GM12801 (cell line): ENCODE results near the gene NFAM1.

ENCODE experiments used
- TF ChIP-seq, protein P1 (sequence below): IDR thresholded peaks from one replicate; pipeline ENCODE4 v1.5.1; 2011; ENCODE audit warnings: control low read depth; ENCODE audit not compliant: insufficient read length; ENCODE audit errors: extremely low read depth

Gene NFAM1

DNA sequence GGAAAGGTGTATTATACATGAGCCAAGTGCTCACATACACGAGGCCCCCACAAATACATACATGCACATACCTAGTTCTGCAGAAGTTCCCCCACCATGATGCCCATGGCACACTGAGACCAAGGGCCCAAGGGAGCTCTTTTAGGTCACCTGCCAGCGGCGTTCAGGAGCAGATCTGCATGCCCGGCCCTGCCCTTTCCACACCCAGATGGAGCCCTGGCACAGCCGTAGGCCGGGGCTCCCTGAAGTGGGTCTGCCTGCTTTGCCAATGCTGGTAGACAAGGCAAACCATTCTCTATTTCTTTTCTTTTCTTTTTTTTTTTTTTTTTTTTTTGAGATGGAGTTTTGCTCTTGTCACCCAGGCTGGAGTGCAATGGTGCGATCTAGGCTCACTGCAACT is 21.5 kb downstream of the NFAM1 start:
- TF ChIP-seq, protein P1, sequence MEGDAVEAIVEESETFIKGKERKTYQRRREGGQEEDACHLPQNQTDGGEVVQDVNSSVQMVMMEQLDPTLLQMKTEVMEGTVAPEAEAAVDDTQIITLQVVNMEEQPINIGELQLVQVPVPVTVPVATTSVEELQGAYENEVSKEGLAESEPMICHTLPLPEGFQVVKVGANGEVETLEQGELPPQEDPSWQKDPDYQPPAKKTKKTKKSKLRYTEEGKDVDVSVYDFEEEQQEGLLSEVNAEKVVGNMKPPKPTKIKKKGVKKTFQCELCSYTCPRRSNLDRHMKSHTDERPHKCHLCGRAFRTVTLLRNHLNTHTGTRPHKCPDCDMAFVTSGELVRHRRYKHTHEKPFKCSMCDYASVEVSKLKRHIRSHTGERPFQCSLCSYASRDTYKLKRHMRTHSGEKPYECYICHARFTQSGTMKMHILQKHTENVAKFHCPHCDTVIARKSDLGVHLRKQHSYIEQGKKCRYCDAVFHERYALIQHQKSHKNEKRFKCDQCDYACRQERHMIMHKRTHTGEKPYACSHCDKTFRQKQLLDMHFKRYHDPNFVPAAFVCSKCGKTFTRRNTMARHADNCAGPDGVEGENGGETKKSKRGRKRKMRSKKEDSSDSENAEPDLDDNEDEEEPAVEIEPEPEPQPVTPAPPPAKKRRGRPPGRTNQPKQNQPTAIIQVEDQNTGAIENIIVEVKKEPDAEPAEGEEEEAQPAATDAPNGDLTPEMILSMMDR, result no peak

DNA sequence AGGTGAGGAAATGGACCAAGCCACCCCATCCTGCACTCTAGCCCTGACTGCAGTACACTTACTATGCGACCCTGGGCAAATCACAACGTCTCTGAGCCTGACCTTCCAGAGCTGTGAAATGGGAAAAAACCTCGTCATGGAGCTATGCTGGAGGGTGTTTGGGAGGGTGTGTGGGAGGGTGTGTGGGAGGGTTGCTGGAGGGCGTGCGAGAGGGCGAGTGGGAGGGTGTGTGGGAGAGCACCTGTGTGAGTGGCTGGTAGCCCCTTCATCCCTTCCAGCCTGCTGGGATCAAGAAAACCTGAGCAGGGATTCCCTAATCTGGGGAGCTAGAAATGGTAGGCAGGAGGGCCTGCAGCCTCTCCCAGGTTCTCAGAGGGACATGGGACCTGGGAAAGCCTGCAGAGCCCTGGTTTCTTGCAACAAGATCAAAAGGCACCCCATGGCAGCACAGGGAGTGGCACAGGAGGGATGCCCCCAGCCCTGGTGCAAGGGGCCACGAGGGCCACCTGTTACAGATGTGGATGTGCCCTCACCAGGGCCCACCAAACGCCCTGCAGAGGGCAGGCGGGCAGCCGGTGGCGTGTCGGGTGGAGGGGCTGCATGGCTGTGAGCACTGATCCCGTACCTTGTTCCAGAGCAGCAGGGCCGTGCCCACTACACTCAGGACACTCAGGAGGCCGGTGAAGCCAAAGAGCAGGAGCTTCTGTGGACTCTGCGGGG is 23.2 kb downstream of the NFAM1 start:
- TF ChIP-seq, protein P1, result no peak

DNA sequence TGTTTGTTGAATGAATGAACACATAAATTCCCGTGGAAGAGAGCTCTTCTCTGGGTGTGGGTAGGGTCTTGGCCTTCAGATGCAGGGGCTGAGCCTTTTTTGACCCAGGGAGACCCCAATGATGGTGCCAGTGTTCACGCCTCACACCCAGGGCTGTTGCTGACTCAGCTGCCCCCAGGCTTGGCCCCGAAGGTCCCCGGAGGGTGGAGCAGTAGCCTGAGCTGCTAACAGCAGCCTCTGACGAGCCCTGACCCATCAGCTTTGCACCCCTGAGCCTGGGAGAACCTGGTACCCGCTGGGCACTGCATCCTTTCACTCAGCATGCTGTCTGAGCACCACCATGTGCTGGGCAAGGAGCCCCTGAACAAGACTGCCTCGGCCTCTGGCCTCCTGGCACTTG is 23.9 kb downstream of the NFAM1 start:
- TF ChIP-seq, protein P1, result no peak

DNA sequence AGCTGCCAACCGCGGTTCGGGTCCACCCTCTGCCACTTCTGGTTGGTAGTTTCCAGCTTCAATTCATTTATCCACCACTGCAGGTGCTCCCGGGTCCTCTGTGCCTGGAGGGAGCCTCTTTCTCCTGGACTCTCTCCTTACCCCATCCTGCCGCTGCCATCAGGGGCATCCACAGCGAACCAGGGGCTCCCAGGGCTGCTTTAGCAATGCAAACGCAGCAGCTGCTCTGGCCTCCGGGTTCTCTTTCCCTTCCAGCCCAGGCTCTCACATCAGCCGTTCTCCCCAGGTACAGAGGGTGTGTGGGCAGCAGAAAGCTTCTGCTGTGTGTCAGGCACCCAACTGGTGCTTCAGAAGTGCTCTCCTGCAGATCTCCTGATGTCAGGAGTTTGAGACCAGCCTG is 27.9 kb downstream of the NFAM1 start:
- TF ChIP-seq, protein P1, result no peak

DNA sequence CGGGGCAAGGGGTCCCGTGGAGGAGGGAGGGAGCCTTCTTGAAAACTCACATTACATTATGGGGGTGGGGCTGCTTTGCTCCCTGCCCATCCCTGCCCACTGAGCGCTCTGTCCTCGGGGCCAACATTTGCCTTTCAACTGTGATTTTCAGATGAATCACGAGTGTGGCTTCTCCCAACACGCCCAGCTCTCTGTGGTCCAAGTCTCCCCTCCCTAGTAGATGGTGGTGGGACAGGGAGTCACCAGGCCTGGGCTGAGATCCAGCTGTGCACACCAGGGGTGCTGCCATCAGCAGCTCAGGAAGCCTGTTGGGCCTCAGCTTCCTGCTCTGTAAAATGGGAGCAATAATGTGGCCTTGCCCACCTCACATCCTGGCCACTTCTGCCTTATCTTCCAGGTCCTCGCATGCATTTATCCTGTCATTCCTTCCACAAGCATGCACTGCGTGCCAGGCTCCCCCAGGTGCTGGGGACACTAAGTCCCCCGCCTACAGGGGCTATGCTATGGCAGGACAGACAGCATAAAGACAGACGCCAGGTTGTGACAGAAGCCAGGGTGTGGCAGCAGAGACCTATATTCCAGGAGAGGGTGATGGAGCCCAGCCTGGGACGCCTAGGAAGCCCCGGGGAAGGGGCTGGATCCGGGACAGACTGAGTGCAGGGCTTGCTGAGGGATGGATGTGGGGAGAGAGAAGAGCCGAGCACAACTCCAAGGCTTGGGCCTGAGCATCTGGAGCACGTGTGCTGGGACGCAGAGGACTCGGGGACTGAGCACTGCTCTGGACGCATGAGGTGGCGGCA is 30.5 kb downstream of the NFAM1 start:
- TF ChIP-seq, protein P1, result no peak

DNA sequence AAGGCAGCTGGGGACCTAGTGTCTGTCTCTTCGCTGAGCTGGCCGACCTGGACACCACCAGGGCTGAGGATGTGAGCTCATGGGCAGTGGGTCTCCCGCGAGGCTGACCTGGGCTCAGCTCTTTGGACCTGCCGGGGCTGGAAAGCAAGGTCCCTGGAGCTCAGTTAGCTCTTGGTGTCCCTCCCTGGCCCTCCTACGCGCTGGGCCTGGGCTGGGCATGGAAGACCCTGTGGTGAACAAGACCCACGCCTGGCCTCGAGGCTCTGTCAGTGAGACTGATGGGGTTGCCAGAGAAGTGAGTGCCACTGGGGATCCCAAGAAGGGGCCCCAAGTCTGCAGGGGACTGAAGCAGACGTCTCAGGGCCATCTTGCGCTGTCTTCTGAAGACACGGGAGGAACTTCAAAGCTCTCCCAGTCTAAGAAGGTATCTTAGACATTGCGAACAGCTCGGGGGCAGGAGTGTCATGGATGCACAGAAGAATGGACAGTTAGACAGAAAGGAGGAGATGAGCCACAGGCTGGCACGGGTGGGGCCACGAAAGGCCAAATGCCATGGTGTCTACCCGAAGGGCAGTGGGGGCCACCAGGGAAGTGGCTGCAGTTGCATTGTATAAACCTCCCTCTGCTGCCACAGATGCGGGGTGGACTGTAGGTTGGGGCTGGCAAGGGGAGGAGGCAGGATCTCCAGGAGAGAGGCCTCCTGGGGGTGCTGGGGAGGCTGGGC is 31.2 kb downstream of the NFAM1 start:
- TF ChIP-seq, protein P1, result no peak

DNA sequence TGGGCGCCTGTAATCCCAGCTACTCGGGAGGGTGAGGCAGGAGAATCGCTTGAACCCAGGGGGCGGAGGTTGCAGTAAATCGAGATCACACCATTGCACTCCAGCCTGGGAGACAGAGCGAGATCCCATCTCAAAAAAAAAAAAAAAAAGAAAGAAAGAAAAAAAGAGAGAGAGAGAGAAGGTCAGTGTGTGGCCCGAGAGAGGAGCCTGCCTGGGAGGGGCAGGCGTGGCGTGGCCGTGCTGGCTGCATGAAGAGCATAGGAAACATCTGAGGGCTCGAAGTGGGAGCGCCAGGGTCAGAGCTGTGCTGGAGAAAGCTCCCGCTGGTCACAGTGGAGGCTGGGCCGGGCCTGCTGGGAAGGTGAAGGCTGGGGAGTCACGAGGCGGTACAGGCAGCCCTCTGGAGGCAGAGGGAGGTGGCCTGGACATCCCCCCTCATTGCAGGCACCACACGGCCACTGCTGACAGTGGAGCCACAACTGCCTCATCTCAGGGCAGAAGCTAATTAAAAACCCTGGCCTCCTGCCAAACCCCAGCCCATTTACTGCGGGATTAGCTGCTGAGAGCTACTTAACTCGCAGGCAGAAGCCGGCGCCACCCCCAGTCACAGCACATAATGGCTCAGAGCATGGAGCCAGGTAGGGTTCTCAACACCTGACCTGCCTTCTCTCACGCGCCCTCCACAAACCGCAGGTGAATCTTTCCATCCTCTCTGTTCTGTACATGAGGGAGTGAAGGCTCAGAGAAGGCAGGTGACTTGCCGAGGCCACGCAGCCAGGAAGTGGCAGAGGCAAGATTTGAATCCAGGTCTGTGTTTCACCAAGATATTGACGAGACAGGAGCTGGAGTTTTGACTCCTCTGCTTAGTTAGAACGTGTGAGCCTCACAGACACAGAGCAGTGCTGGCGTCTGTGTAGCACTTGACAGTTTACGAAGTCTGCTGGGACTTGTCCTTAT is 32.6 kb downstream of the NFAM1 start:
- TF ChIP-seq, protein P1, result no peak
